IMR-90 (cell line): Measurements from ENCODE around the gene KLK14. TPM values are rescaled to one million over a fixed set of nuclear protein-coding genes. Genes with fewer than 3 reads are reported as not detected.

ENCODE experiments used
- ATAC-seq: fragments of 200-7000 bp; cut with Tn5 transposase; 2 replicates; pipeline ENCODE4 v1.9.1; 2020; ENCODE audit warnings: low read depth, mild to moderate bottlenecking, moderate library complexity
- BruUV-seq: library from RNA; stranded (reverse); fragments of 400-500 nt; replicated peaks from 2 replicates; lab custom pipeline; 2021; lab: Mats Ljungman, UMichigan
- CTCF ChIA-PET: fragments of 300-600 bp; formaldehyde crosslinking; extraction: SDS; loops from one replicate; lab custom pipeline; 2021; ENCODE audit warnings: antibody characterized with exemption; lab: Yijun Ruan, JAX
- POLR2A ChIA-PET: fragments of 300-600 bp; sonication (Branson Sonifier 250); formaldehyde crosslinking; loops from one replicate; lab custom pipeline; 2022; ENCODE audit warnings: antibody characterized with exemption; ENCODE audit not compliant: unreplicated experiment; lab: Charles Lee
- DNase-seq: peaks from one replicate; pipeline ENCODE4 v3.0.0; 2013
- H2AFZ ChIP-seq: replicated peaks from 2 replicates; pipeline ENCODE3; 2013; ENCODE audit warnings: low read length, mild to moderate bottlenecking; ENCODE audit not compliant: poor library complexity
- H2AK5ac ChIP-seq: 2 replicates; pipeline ENCODE4 v1.6.1; 2013; ENCODE audit warnings: low read depth, low read length, inconsistent platforms
- H2AK9ac ChIP-seq: replicated peaks from 2 replicates; pipeline ENCODE3; 2013; ENCODE audit warnings: mild to moderate bottlenecking, low read depth, low read length, moderate library complexity; ENCODE audit not compliant: poor library complexity
- H2BK120ac ChIP-seq: 2 replicates; pipeline ENCODE4 v1.6.1; 2013; ENCODE audit warnings: low read depth, low read length, inconsistent platforms
- H2BK15ac ChIP-seq: 3 replicates; pipeline ENCODE4 v1.6.1; 2013; ENCODE audit warnings: low read depth, low read length, inconsistent platforms
- H2BK20ac ChIP-seq: 2 replicates; pipeline ENCODE4 v1.6.1; 2013; ENCODE audit warnings: low read depth, mild to moderate bottlenecking, inconsistent platforms, low read length, moderate library complexity
- H2BK5ac ChIP-seq: 2 replicates; pipeline ENCODE4 v1.6.1; 2013; ENCODE audit warnings: mild to moderate bottlenecking, low read depth, low read length, inconsistent platforms; ENCODE audit not compliant: poor library complexity, severe bottlenecking
- H3K14ac ChIP-seq: replicated peaks from 2 replicates; pipeline ENCODE4 v1.6.1; 2013; ENCODE audit warnings: low read depth, low read length, inconsistent platforms
- H3K18ac ChIP-seq: 2 replicates; pipeline ENCODE4 v1.6.1; 2013; ENCODE audit warnings: low read depth, low read length, control low read depth
- H3K23ac ChIP-seq: 2 replicates; pipeline ENCODE4 v1.6.1; 2013; ENCODE audit warnings: low read depth, low read length, inconsistent platforms
- H3K27ac ChIP-seq: 2 replicates; pipeline ENCODE4 v1.5.1; 2013; ENCODE audit warnings: mild to moderate bottlenecking, control low read depth, low read length; ENCODE audit not compliant: insufficient read depth
- H3K27me3 ChIP-seq: 2 replicates; pipeline ENCODE4 v1.6.1; 2013; ENCODE audit warnings: low read length; ENCODE audit not compliant: control insufficient read depth, insufficient read depth
- H3K36me3 ChIP-seq: 2 replicates; pipeline ENCODE4 v1.6.1; 2013; ENCODE audit warnings: low read length, mixed read lengths; ENCODE audit not compliant: control insufficient read depth, insufficient read depth
- H3K4ac ChIP-seq: 2 replicates; pipeline ENCODE4 v1.6.1; 2013; ENCODE audit warnings: low read depth, low read length, inconsistent platforms
- H3K4me1 ChIP-seq: 2 replicates; pipeline ENCODE4 v1.6.1; 2013; ENCODE audit warnings: low read length, mixed read lengths; ENCODE audit not compliant: control insufficient read depth, insufficient read depth
- H3K4me2 ChIP-seq: 2 replicates; pipeline ENCODE4 v1.6.1; 2013; ENCODE audit warnings: low read depth, mild to moderate bottlenecking, control low read depth, low read length, moderate library complexity
- H3K4me3 ChIP-seq: 2 replicates; pipeline ENCODE4 v1.5.1; 2013; ENCODE audit warnings: low read depth, mild to moderate bottlenecking, control low read depth, low read length, moderate library complexity; ENCODE audit not compliant: insufficient read depth
- H3K56ac ChIP-seq: 2 replicates; pipeline ENCODE4 v1.6.1; 2013; ENCODE audit warnings: low read length, inconsistent platforms; ENCODE audit not compliant: insufficient read depth; ENCODE audit errors: extremely low read depth
- H3K79me1 ChIP-seq, 2 experiments: 2 replicates each; pipeline ENCODE4 v1.6.1; 2013; ENCODE audit warnings: low read length in 2 of 2, inconsistent platforms in 1 of 2, low read depth in 1 of 2
- H3K9ac ChIP-seq: 2 replicates; pipeline ENCODE4 v1.6.1; 2013; ENCODE audit warnings: low read depth, low read length, control low read depth
- H3K9me1 ChIP-seq: 2 replicates; pipeline ENCODE4 v1.6.1; 2013; ENCODE audit warnings: low read length, inconsistent platforms; ENCODE audit not compliant: insufficient read depth
- H3K9me3 ChIP-seq: 2 replicates; pipeline ENCODE4 v1.6.1; 2013; ENCODE audit warnings: low read length; ENCODE audit not compliant: control insufficient read depth, insufficient read depth
- H4K20me1 ChIP-seq: 2 replicates; pipeline ENCODE4 v1.6.1; 2013; ENCODE audit warnings: low read length, inconsistent platforms; ENCODE audit not compliant: insufficient read depth
- H4K5ac ChIP-seq: 2 replicates; pipeline ENCODE4 v1.6.1; 2013; ENCODE audit warnings: mild to moderate bottlenecking, low read depth, low read length, control low read depth
- H4K8ac ChIP-seq, 2 experiments: 2 replicates each; pipeline ENCODE4 v1.6.1; 2013; ENCODE audit warnings: low read depth in 2 of 2, low read length in 2 of 2, control low read depth in 1 of 2, inconsistent platforms in 1 of 2
- H4K91ac ChIP-seq: 2 replicates; pipeline ENCODE4 v1.6.1; 2013; ENCODE audit warnings: low read depth, low read length, inconsistent platforms; ENCODE audit not compliant: insufficient read depth
- BHLHE40 ChIP-seq: fragments of 150-350 bp; IDR thresholded peaks from 2 replicates; pipeline ENCODE4 v1.6.1; 2016; ENCODE audit warnings: mild to moderate bottlenecking, low read depth, low read length
- CEBPB ChIP-seq: IDR thresholded peaks from 2 replicates; pipeline ENCODE4 v1.6.1; 2012; ENCODE audit warnings: low read depth, low read length, improper control_type of control experiment
- CHD1 ChIP-seq: IDR thresholded peaks from 2 replicates; pipeline ENCODE4 v1.6.1; 2012; ENCODE audit warnings: low read depth, low read length, improper control_type of control experiment
- CTCF ChIP-seq: conservative IDR thresholded peaks from 2 replicates; pipeline ENCODE4 v1.5.1; 2012; ENCODE audit warnings: mild to moderate bottlenecking, low read depth, low read length, improper control_type of control experiment
- ELK1 ChIP-seq: fragments of 150-350 bp; IDR thresholded peaks from 2 replicates; pipeline ENCODE4 v1.6.1; 2016; ENCODE audit warnings: low read depth, mild to moderate bottlenecking, low read length, moderate library complexity, borderline replicate concordance
- FOS ChIP-seq: fragments of 150-350 bp; IDR thresholded peaks from 2 replicates; pipeline ENCODE4 v1.6.1; 2016; ENCODE audit warnings: low read depth, low read length
- MAZ ChIP-seq: IDR thresholded peaks from 2 replicates; pipeline ENCODE4 v1.6.1; 2012; ENCODE audit warnings: low read depth, mild to moderate bottlenecking, low read length, improper control_type of control experiment, moderate library complexity, borderline replicate concordance
- MXI1 ChIP-seq: IDR thresholded peaks from 2 replicates; pipeline ENCODE4 v1.6.1; 2012; ENCODE audit warnings: low read depth, mild to moderate bottlenecking, low read length, moderate library complexity, borderline replicate concordance
- NFE2L2 ChIP-seq: fragments of 150-350 bp; IDR thresholded peaks from 2 replicates; pipeline ENCODE4 v1.6.1; 2016; ENCODE audit warnings: low read depth, mild to moderate bottlenecking, low read length
- POLR2A ChIP-seq: IDR thresholded peaks from 2 replicates; pipeline ENCODE4 v1.6.1; 2012; ENCODE audit warnings: mild to moderate bottlenecking, low read depth, low read length
- RAD21 ChIP-seq: IDR thresholded peaks from 2 replicates; pipeline ENCODE4 v1.6.1; 2012; ENCODE audit warnings: low read length, improper control_type of control experiment
- RCOR1 ChIP-seq: IDR thresholded peaks from 2 replicates; pipeline ENCODE4 v1.6.1; 2012; ENCODE audit warnings: mild to moderate bottlenecking, low read length, improper control_type of control experiment; ENCODE audit not compliant: insufficient replicate concordance
- RFX5 ChIP-seq: IDR thresholded peaks from 2 replicates; pipeline ENCODE4 v1.8.0; 2012; ENCODE audit warnings: low read depth, mild to moderate bottlenecking, low read length, moderate library complexity
- SMC3 ChIP-seq: fragments of 150-350 bp; IDR thresholded peaks from 2 replicates; pipeline ENCODE4 v1.6.1; 2016; ENCODE audit warnings: low read depth, mild to moderate bottlenecking, antibody characterized with exemption, low read length, moderate library complexity
- USF2 ChIP-seq: fragments of 150-350 bp; IDR thresholded peaks from 2 replicates; pipeline ENCODE4 v1.6.1; 2017; ENCODE audit warnings: mild to moderate bottlenecking, antibody characterized with exemption, low read length, low read depth
- WGBS, 2 experiments: methylation state at CpG; one replicate each; pipeline versions ENCODE4 v1.1.5 to v1.1.7; 2013; ENCODE audit warnings: missing lambda C conversion rate in 2 of 2; ENCODE audit not compliant: insufficient read length in 1 of 2; ENCODE audit errors: extremely low coverage in 2 of 2; 5-methylcytosine and 5-hydroxymethylcytosine counted together
- dilution Hi-C: fragments of 300-500 bp; cut with HindIII; formaldehyde crosslinking; loops from one replicate; pipeline ENCODE4 v1.14.3; 2018; ENCODE audit warnings: low sequenced_read_pairs; ENCODE audit not compliant: unreplicated experiment
- in situ Hi-C: fragments of 300-500 bp; cut with MboI; formaldehyde crosslinking; loops from 3 replicates; pipeline ENCODE4 v1.14.3; 2019; ENCODE audit warnings: low sequenced_read_pairs, inconsistent platforms, mixed read lengths
- intact Hi-C: fragments of 100-400 bp; cut with micrococcal nuclease; formaldehyde crosslinking; loops from 2 replicates; pipeline ENCODE4 v1.10.0; 2022
- polyA plus RNA-seq, 3 experiments: library from polyadenylated mRNA; depleted of rRNA; stranded (reverse); fragments of >200 nt; gene quantifications; 2 replicates each; pipeline ENCODE4 v1.2.3, GENCODE V29; 2012; ENCODE audit warnings: low replicate concordance in 1 of 3
- total RNA-seq: library from RNA; depleted of rRNA; stranded (reverse); fragments of >200 nt; gene quantifications from 2 replicates; pipeline ENCODE4 v1.2.3, GENCODE V29; 2012

The KLK14 gene
- total and polyA plus RNA-seq, 2 of the 4 experiments (the other 2 are of a cell fraction): not detected

GRCh38 chr19:51091126-51091525 lies 8.4 kb upstream of the KLK14 start:
- dilution Hi-C loops (no loop called here), intact Hi-C loops (no loop called here), in situ Hi-C loops (no loop called here)
- no peaks in the 10 kb centered on the region for H3K9me3 ChIP-seq
- H4K5ac ChIP-seq: no peak overlapping the region
- no peak overlapping the region for H2AK9ac ChIP-seq
- H2BK15ac ChIP-seq: no peak overlapping the region
- no peak overlapping the region for H3K4me2 ChIP-seq
- H3K9ac ChIP-seq: no peak overlapping the region
- CTCF ChIA-PET: no interaction called here
- H3K56ac ChIP-seq: no peak overlapping the region
- no peak overlapping the region for H3K4me3 ChIP-seq
- no peak overlapping the region for H4K91ac ChIP-seq
- POLR2A ChIA-PET: no interaction called here
- H3K18ac ChIP-seq: no peak overlapping the region
- H3K27ac ChIP-seq: no peak overlapping the region
- H2BK5ac ChIP-seq: no peak overlapping the region
- no peak overlapping the region for H2BK120ac ChIP-seq
- no peak overlapping the region for H3K14ac ChIP-seq
- no peak overlapping the region for H4K8ac ChIP-seq
- H2BK20ac ChIP-seq: no peak overlapping the region
- DNase-seq: no peak
- no peaks in the 10 kb centered on the region for H3K27me3 ChIP-seq
- no peaks in the 10 kb centered on the region for H3K36me3 ChIP-seq
- 70% methylated on average over 3 of the region's 10 CpGs; no CpG with 5 or more reads in 1 of the 2 experiments for WGBS, 2 experiments
- TF ChIP-seq MXI1 (no peak), CEBPB (no peak), CHD1 (no peak), FOS (no peak), RCOR1 (no peak), NFE2L2 (no peak), RAD21 (no peak), SMC3 (no peak), CTCF (no peak), ELK1 (no peak), RFX5 (no peak), BHLHE40 (no peak), MAZ (no peak), POLR2A (no peak), USF2 (no peak)
- no peaks in the 10 kb centered on the region for H3K79me1 ChIP-seq
- H3K4me1 ChIP-seq: peaks cover 3% of the 10 kb centered on the region; the same call in 1 of the 2 replicates
- no peak overlapping the region for H3K23ac ChIP-seq
- H3K9me1 ChIP-seq: no peaks in the 10 kb centered on the region
- no peak overlapping the region for H3K4ac ChIP-seq
- no TSS peak for BruUV-seq
- ATAC-seq: no peak
- H2AFZ ChIP-seq: no peak overlapping the region
- no peak overlapping the region for H2AK5ac ChIP-seq
- 0 out of 2 replicates have a peak, but pooled peaks cover 3% of the 10 kb centered on the region for H4K20me1 ChIP-seq
